ENCODE measurements around the gene LRRC49.

DNA sequence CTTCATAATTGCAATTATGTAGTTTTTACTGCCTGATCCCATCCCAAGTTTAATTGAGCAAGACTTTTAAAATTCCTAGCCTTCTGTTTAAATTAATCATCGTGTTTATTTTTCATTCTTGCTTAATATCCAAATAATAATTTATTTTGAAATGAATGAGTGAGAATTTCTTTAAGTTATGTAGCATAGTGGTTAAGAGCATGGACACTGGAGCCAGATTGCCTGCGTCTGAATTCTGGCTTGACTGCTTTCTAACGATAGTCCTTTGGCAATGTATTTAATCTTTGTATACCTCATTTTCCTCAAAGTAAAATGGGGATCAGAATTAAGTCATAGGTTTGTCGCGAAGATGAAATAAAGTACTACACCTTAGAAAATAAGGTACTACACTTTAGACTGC, 71.4 kb downstream of the LRRC49 start:
- TF ChIP-seq, protein P1, sequence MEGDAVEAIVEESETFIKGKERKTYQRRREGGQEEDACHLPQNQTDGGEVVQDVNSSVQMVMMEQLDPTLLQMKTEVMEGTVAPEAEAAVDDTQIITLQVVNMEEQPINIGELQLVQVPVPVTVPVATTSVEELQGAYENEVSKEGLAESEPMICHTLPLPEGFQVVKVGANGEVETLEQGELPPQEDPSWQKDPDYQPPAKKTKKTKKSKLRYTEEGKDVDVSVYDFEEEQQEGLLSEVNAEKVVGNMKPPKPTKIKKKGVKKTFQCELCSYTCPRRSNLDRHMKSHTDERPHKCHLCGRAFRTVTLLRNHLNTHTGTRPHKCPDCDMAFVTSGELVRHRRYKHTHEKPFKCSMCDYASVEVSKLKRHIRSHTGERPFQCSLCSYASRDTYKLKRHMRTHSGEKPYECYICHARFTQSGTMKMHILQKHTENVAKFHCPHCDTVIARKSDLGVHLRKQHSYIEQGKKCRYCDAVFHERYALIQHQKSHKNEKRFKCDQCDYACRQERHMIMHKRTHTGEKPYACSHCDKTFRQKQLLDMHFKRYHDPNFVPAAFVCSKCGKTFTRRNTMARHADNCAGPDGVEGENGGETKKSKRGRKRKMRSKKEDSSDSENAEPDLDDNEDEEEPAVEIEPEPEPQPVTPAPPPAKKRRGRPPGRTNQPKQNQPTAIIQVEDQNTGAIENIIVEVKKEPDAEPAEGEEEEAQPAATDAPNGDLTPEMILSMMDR (IDR thresholded peaks at IDR 0.05; ENCODE audit: low read length) = no peak
- no peak for TF ChIP-seq EZH2 (IDR thresholded peaks at IDR 0.05; ENCODE audit: borderline replicate concordance, low read length)

All from OCI-LY1 (cell line).